ENCODE data around the gene SAPCD1.

The SAPCD1 gene

GRCh38 chr6:31740397-31741223 is 21.8 kb upstream of the SAPCD1 start:
- in situ Hi-C loops (cut with HindIII; ENCODE audit: low pct_ligation_motif_present, low pct_unique_long_range_greater_than_20kb, low sequenced_read_pairs) = no loop called here
- no peak for DNase-seq

GRCh38 chr6:31741815-31742214 is 20.6 kb upstream of the SAPCD1 start:
- no peak for DNase-seq
- in situ Hi-C loops (cut with HindIII; ENCODE audit: low pct_ligation_motif_present, low pct_unique_long_range_greater_than_20kb, low sequenced_read_pairs) = no loop called here

DNA sequence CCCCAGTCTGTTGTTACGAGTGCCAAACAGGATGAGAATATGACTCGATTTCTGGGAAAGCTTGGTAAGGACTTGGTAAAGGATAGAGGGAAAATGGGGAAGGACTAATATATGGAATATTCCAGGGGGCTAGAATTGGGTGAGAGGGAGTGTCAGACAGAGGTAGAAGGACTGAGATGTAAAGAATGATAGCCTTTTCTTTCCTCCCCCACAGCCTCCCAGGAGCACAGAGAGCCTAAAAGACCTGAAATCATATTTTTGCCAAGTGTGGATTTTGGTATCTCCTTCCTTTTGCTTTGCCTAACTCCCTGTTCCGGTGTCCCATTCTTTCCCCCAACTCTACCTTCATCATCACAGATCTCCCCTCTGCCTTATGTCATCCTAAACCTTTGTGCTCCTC is 19.6 kb upstream of the SAPCD1 start:
- in situ Hi-C loops (cut with HindIII; ENCODE audit: low pct_ligation_motif_present, low pct_unique_long_range_greater_than_20kb, low sequenced_read_pairs) = no loop called here
- no peak for DNase-seq

DNA sequence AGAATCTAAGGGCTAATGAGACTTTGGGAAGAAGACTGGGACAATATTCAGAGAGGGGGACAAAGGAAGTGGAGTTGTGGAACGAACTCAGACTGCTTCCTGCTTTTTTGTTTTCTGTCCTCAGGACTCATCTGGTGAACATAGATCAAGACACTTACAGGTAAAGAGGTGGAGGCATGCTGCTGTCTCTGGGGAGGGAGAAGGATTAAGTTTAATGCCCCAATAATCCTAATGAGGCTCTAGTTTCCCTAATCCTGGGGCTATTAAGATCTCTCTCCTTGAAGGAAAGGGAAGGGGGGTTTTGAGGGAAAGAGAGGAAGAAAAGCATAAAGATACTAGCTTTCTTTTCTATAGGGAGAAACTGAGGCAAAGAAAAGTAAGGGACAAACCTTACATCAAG is 18.0 kb upstream of the SAPCD1 start:
- DNase-seq = no peak
- in situ Hi-C loops (cut with HindIII; ENCODE audit: low pct_ligation_motif_present, low pct_unique_long_range_greater_than_20kb, low sequenced_read_pairs) = no loop called here

GRCh38 chr6:31749301-31750036 is 13.0 kb upstream of the SAPCD1 start:
- no peak for DNase-seq
- in situ Hi-C loops (cut with HindIII; ENCODE audit: low pct_ligation_motif_present, low pct_unique_long_range_greater_than_20kb, low sequenced_read_pairs) = no loop called here

- peak; percentile 40 for DNase-seq
- in situ Hi-C loops (cut with HindIII; ENCODE audit: low pct_ligation_motif_present, low pct_unique_long_range_greater_than_20kb, low sequenced_read_pairs) = no loop called here
Observed at GRCh38 chr6:31750411-31751022, 11.9 kb upstream of the SAPCD1 start.

DNA sequence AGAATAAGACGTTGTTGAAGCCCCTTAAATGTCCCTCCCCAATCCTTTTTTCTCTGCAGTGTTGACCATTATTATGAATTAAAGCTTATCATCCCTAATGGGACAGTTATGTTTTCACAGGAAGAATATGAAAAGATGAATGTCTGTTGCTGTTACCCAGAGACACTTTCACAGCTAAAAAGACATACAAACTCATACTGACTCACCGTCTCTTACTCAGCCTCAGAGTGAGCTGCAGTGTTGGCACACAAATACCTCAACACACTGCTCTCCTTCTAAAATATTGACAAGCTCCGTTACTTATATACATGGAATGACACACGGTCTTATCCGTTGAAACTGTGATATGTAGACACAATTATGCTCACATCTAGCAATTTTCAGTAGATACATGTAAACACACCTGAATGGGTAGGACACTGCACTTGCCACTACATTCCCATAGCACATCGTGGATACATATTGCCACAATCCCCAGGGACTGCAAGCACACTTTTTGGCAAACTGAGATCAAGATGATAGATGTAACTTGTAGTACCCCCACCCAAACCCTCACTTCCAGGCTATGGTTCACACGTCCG is 9.6 kb upstream of the SAPCD1 start:
- in situ Hi-C loops (cut with HindIII; ENCODE audit: low pct_ligation_motif_present, low pct_unique_long_range_greater_than_20kb, low sequenced_read_pairs) = no loop called here
- peak; percentile 57 for DNase-seq

DNA sequence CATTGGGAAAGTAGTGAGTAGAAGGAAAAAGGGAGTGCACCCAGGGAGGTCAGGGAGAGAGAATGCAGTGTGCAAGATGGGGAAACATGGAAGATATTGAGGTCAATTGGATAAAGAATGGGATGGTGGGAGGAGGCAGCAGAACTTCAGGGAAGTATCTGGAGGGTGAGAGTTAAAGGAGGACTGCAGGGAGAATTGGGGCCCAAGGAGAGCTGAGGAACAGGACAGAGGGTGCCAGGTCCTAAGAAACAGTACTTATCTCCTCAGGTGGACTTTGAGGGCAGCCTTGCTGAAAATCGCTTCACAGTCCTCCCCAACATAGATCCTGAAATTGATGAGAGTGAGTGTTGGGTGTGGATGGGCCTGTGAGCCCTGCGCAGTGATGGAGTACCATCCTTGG is 4.2 kb upstream of the SAPCD1 start:
- no peak for DNase-seq
- in situ Hi-C loops (cut with HindIII; ENCODE audit: low pct_ligation_motif_present, low pct_unique_long_range_greater_than_20kb, low sequenced_read_pairs) = no loop called here

GRCh38 chr6:31760790-31761189 is 1.7 kb upstream of the SAPCD1 start:
- DNase-seq = no peak
- in situ Hi-C loops (cut with HindIII; ENCODE audit: low pct_ligation_motif_present, low pct_unique_long_range_greater_than_20kb, low sequenced_read_pairs) = no loop called here

- in situ Hi-C loops (cut with HindIII; ENCODE audit: low pct_ligation_motif_present, low pct_unique_long_range_greater_than_20kb, low sequenced_read_pairs) = no loop called here
- DNase-seq = no peak
Observed at GRCh38 chr6:31761343-31761742, 1.1 kb upstream of the SAPCD1 start.

GRCh38 chr6:31762878-31763618 is 592 bp downstream of the SAPCD1 start:
- DNase-seq = no peak
- in situ Hi-C loops (cut with HindIII; ENCODE audit: low pct_ligation_motif_present, low pct_unique_long_range_greater_than_20kb, low sequenced_read_pairs) = no loop called here

GRCh38 chr6:31763619-31763940 is 1.1 kb downstream of the SAPCD1 start:
- no peak for DNase-seq
- in situ Hi-C loops (cut with HindIII; ENCODE audit: low pct_ligation_motif_present, low pct_unique_long_range_greater_than_20kb, low sequenced_read_pairs) = no loop called here

GRCh38 chr6:31764198-31764597 is 1.7 kb downstream of the SAPCD1 start:
- in situ Hi-C loops (cut with HindIII; ENCODE audit: low pct_ligation_motif_present, low pct_unique_long_range_greater_than_20kb, low sequenced_read_pairs) = no loop called here

GRCh38 chr6:31765559-31765909 is 3.1 kb downstream of the SAPCD1 start:
- in situ Hi-C loops (cut with HindIII; ENCODE audit: low pct_ligation_motif_present, low pct_unique_long_range_greater_than_20kb, low sequenced_read_pairs) = no loop called here
- no peak for DNase-seq

More at GRCh38 chr6:31764198-31764597, 1.7 kb downstream of the SAPCD1 start:
- no peak for DNase-seq

DNA sequence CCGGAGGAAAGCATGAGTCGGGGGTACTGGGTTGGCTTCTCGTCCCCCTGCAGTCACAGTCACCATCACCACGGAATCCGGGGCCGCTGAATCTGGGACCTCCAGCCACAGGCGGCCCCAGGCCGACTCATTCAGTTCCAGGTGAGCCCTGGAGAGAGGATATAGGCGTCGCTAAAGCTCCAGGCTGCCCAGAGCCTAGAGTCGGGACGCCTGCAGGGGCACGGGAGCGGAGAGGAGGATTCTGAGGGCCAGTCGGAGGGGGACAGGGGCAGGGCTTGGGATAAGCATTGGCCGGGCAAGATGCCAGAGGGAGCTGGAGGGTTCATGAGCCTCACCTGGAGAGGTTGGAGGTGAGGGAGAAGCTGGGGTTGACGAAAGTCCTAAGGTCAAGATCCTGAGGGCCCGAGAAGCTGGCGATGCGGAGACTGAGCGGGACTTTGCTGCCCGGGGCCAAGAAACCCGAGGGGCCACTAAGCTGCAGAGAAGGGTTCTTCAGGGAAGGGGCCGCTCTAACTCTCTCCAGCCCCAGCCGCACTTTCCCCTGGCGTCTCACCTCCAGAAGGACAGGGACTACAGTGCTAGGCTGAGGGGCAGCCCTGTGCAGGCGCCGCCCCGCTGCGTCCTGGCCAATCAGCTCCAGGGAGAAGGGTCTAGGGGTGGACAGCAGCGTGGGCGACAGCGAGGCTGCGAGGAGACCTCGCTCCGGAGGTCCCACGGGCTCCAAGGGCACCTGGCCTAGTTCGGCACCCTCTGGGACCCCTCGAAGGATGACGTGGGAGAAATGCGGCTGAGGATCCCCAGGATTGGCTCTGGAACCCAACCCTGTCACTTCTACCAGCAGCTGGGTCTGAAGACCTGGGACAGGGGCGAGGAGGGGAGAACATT is 3.7 kb downstream of the SAPCD1 start:
- in situ Hi-C loops (cut with HindIII; ENCODE audit: low pct_ligation_motif_present, low pct_unique_long_range_greater_than_20kb, low sequenced_read_pairs) = no loop called here
- DNase-seq = no peak

DNA sequence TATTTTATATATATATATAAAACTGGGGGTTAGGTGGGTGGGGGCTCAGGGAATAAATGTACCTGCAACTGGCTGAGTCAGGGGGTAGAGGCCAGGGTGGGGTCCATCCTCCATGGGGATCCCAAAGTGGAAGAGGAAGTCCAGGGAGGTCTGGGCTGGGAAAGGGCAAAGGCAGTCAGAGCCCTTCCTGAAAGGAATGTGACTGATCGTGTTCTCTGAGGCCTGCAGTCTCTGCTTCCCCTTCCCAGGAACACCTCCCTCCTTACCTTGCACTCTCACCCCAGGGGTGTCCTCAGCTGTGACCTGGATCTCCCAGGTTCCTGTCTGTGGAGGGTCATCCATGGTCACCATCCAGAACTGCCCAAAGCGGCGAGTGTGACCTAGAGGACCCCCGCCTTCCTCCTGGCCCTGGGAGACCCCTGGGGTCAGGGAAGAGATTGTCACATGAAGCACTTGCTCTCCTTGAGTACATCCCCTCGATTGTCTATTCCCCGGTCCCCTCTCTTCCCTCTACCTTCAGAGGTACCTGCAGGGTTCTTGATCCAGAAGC is 4.7 kb downstream of the SAPCD1 start:
- no peak for DNase-seq
- in situ Hi-C loops (cut with HindIII; ENCODE audit: low pct_ligation_motif_present, low pct_unique_long_range_greater_than_20kb, low sequenced_read_pairs) = no loop called here

- DNase-seq = no peak
- in situ Hi-C loops (cut with HindIII; ENCODE audit: low pct_ligation_motif_present, low pct_unique_long_range_greater_than_20kb, low sequenced_read_pairs) = no loop called here
Observed at GRCh38 chr6:31768363-31769257, 6.2 kb downstream of the SAPCD1 start.

All from ACHN (cell line).